Caki2 (cell line): ENCODE results near the gene ABHD2. TPM values are rescaled to one million over a fixed set of nuclear protein-coding genes. Genes with fewer than 3 reads are reported as not detected.
"Not testable (repeated sequence)": the region's sequence is repeated elsewhere in the genome, so short reads cannot be mapped to it uniquely, and the experiment has no call there.

Source experiments
- DNase-seq: peaks from one replicate; pipeline ENCODE4 v3.0.0-alpha.2; 2015; ENCODE audit warnings: low read depth
- in situ Hi-C: cut with HindIII; loops from 2 replicates; pipeline ENCODE4 v1.10.0; 2016; ENCODE audit warnings: low sequenced_read_pairs, low pct_unique_long_range_greater_than_20kb, mixed read lengths
- total RNA-seq: library from RNA; depleted of rRNA; stranded (reverse); fragments of >200 nt; shearing (Covaris generic); gene quantifications from 2 replicates; pipeline ENCODE4 v1.2.3, GENCODE V29; 2014; ENCODE audit warnings: low replicate concordance

Gene ABHD2
- total RNA-seq, 1 experiment from 2014 or later = 14.9 TPM

DNA sequence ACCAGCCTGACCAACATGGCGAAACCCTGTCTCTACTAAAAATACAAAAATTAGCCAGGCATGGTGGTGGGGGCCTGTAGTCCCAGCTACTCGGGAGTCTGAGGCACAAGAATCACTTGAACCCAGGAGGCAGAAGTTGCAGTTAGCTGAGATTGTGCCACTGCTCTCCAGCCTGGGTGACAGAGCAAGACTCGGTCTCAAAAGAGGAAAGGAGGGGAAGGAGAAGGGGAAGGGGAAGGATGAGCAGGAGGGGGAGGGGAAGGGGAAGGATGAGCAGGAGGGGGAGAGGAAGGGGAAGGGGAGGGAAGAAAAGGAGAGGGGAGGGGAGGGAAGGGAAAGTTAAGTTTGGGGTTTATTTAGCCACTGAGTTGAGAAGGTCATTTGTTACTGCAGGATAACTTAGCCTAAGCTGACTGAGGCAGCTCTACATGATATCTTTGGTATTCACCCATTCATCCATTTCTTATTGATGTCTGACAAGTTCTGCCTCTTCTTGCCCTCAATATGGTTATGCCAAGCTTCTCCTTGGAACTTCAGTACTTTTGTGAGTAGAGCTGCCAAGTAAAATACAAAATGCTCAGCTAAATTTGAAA is 15.9 kb upstream of the ABHD2 start:
- DNase-seq = no peak
- in situ Hi-C loops = no loop called here

DNA sequence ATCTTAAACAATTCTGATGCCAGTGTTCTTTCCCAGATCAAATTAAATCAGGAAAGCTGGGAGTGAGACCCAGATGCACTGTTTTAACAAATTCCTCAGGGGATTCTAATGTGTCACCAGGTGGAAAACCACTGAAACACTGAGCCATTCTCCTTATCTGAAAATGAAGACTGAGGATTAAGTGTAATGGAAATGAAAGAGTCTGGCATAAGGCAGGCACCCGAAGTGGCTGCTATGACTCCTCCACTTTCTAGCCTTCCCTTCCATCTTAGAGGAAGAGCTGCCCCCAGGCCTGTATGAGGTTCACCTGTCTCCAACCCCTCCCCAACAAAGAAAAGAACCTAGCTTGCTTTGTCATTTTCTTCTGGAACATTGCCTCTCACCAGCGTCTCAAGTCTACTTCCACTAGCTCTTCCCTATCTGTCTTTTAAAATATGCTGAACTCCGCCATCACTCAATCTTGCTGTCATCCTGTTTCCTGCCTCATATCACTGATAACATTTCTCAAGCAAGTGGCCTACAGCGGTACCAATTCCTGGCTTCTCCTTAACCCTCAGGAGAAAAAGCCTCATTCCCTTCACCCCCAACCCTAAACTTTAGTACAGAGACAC is 13.7 kb upstream of the ABHD2 start:
- in situ Hi-C loops = no loop called here

DNA sequence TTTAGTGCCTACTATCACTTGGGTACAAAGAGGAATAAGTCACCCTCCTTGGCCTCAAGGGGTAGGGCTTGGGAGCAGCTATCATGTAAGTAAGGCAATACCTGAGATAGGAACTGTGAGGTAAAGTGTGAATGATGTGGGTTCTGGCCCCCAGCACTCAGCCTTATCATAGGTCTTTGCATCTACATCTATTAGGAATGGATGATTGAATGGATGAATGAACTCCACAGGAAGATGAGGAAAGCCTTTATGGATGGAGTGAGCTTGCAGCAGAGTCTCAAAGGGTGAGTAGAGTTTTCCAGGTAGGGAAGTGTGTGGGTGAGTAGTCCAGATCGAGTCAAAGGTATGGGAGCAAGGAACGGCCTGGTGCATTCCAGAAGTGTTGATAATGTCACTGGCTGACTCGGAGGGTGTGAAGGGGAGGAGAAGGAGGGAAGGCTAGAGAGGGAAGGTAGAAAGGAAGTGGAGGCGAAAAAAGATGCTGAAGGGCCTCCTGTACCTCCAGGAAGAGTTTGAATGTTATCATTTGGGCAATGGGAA is 13.1 kb upstream of the ABHD2 start:
- in situ Hi-C loops = no loop called here
- no peak for DNase-seq

More for the DNA sequence above, 13.7 kb upstream of the ABHD2 start:
- no peak for DNase-seq

- DNase-seq = no peak
- in situ Hi-C loops = no loop called here
Measured at GRCh38 chr15:89075846-89076245, 12.4 kb upstream of the ABHD2 start.

DNA sequence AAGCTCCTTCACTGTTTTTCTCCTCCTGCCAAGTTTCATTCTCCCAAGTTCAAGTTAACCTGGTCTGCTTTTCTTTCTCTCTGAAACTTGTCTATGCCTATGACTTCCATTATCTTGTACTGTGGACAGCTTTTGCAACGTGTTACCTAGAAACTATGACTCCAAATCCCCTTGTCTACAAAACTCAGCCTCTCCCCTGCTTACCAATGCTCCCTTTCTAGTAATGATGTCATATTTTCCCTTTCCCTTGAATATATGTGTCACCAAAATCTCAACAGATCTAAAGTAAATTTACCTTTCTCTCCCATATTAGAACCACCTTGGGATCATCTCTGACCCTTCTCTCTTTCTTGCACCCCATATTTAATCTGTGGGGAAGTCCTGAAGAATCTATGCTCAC is 10.5 kb upstream of the ABHD2 start:
- no peak for DNase-seq
- in situ Hi-C loops = no loop called here

- in situ Hi-C loops = no loop called here
- DNase-seq = no peak
Measured at GRCh38 chr15:89078851-89079810, 9.1 kb upstream of the ABHD2 start.

DNA sequence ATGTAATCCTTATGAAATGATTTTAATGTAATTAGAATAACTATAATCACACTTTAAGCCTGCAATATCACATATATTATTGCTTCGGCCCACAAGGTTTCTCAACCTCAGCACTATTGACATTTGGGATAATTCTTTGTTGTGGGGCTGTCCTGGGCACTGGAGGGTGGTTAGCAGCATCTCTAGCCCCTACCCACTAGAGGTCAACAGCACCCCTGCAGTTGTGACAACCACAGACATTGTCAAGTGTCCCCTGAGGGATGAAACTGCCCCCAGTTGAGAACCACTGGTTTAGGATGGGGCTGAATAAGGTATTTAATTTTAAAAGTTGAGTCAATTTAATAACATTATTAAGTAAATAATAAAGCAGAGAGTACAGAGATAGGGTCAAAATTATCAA is 6.4 kb upstream of the ABHD2 start:
- in situ Hi-C loops = no loop called here

GRCh38 chr15:89083246-89083645 is 5.0 kb upstream of the ABHD2 start:
- in situ Hi-C loops = no loop called here

More for the DNA sequence above, 6.4 kb upstream of the ABHD2 start:
- DNase-seq = no peak

GRCh38 chr15:89085289-89085926 is 2.8 kb upstream of the ABHD2 start:
- DNase-seq = no peak
- in situ Hi-C loops = no loop called here

More at GRCh38 chr15:89083246-89083645, 5.0 kb upstream of the ABHD2 start:
- DNase-seq = no peak

GRCh38 chr15:89085933-89086332 is 2.3 kb upstream of the ABHD2 start:
- in situ Hi-C loops, DNase-seq: not testable (repeated sequence)

DNA sequence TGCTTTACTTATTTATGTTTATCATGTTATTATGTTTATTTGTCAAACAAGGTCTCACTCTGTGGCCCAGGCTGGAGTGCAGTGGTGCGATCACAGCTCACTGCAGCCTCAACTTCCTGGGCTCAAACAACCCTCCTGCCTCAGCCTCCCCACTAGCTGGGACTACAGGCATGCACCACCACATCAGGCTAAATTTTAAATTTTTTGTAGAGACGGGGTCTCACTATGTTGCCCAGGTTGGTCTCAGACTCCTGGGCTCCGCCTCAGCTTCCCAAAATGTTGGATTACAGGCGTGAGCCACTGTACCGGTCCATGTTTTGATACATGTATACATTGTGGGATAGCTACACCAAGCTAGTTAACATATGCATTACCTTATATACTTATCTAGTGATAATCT is 1.9 kb upstream of the ABHD2 start:
- DNase-seq, in situ Hi-C loops: not testable (repeated sequence)

DNA sequence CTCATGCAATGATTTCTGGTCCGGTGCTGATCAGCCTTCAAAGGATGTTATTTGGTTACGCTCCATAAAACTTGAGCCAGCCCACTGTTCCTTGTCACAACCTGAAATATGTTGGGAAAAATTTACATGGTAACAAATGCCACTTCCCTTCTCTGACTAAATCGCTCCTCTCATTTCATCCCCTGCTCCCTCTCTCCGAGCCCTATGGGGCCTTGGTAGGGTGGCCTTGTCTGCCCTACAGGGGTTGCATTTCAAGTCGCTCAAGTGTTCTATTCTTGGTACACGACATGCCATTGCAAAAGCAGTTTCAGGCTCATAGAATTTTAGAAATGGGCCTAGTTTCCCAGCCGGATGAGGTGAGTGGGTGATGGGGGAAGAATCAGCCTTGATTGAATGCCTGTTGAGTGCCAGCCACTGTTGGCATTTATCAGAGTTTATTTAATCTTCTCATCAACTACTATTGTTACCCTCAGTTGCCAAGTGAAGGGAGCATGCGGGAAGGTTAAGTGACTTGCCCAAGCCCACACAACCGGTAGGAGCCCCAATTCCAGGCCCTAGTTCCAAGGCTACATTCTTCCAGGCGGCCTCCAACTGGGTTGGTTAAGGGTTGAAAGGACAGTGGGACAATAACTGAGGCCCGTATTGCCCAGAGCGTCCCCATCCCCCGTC is 961 bp upstream of the ABHD2 start:
- no peak for DNase-seq
- in situ Hi-C loops = no loop called here

DNA sequence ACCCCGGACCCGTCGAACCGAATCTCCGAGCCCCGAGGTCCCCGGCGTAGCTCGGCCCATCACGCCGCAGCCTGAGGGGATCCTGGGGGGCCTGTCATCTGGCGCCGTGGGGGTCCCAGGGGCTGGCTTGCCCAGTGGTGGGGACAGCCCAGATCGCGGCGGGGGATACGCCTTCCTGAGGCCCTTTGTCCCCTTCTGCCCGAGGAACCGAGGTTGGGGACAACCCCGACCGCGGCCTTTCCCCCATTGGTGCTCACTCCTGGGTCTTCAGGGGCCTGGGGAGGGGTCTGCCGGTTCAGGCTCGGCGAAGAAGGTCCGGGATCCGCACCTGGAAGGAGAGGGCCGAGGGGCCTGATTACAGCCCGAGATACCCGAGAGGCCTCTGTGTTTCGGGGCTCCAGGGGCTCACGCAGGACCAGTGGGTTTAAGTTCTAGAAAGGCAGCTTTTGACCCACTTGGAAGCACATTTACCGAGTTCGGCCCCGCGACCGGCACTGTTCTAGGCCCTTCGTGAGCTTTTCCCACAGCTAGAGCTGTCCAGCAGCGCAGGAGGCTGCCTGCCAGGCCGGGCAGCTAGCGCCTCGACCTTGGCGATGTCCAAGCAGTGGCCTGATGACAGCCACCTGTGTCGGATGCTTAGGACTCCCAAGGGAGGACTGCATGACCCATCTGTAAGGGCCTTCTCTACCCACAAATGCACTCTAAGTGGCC is 504 bp downstream of the ABHD2 start:
- DNase-seq = peak; percentile 14
- in situ Hi-C loops = no loop called here

DNA sequence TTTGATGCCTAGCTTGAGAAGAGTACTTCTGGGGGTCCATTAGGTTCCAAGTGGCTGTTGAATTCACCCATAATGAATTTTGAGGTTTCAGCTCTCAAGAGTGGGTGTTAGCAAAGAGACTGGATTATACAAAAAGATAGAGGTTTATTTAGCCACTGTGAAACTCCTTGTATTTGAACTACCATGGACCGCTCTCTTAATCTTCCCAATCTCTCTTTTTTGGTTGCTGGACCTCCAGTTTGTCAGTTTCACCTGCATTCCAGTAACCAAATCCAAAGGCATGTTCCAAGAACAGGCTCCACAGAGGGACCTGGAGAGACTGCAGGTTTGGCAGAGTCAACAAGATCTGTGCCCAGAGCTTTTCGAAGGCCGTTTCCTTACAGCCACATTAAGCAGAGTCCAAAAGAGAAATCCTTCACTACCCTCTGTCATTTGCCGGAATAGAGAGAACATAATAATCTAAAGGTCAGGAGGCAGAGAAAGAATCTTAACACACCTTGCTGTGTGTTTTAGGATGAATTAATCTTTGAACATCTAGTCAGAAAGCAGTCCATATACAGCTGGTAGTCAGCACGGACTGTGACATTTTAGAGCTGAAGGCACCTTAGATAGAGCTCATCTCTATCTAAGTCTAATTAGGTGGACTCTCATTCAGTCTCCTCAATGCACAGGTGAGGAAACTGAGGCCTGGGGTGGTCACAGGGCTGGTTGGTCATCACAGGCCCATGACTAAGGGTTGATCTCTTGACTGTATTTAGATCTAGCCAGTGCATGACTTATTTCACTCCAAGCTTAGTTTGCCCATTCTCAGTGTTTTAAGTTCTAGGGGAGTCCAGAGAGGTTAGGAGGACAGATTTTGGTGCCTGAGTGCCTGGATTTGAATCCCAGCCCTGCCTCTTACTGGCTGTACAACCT is 1.3 kb downstream of the ABHD2 start:
- in situ Hi-C loops = no loop called here
- no peak for DNase-seq

DNA sequence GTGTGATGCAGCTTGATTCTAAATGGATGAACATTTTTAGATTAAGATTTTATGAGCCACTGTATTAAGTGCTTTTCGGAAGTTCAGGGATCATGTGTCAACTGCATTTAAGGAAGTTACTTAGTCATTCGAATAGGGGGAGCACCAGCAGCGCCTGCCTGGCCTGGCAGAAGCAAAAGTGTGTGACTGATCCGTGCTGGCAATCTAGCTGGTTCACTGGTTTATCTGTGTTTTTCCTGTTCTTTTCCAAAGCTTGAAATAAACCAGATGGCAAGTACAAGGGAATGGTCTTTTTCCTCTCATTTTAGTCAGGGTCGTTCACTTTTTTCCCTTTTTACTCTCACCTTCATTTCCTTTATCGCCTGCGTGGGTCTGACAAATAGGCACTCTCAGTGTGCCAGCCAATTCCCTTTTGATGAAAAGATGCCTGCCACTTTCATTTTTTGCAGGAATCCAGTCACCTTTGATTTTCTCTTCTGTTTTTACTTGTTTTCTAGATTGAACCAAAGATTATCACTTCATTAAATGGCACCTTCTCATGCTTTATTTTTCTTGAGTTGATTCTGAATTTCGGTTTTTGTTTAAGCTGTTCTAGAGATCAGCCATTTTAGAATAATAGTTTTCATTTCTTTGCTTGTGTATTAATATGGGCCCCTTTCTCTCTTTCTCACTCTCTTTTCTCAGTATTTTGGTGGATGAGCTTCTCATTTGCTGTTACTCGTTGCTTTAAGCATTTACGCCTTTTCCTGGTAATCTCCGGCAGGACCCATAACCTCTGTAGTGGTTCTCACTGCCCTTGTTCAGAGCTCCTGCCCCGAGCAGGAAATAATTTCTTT is 2.8 kb downstream of the ABHD2 start:
- peak; percentile 66 for DNase-seq
- in situ Hi-C loops = no loop called here
